ENCODE data around the gene ARSG. TPM values are rescaled to one million over a fixed set of nuclear protein-coding genes. Genes with fewer than 3 reads are reported as not detected.

Gene ARSG
- total and polyA plus RNA-seq, 2 of the 13 experiments (the other 11 are each of a cell fraction or from before 2014, with no cell fraction given) = 3.7 to 15.2 TPM

DNA sequence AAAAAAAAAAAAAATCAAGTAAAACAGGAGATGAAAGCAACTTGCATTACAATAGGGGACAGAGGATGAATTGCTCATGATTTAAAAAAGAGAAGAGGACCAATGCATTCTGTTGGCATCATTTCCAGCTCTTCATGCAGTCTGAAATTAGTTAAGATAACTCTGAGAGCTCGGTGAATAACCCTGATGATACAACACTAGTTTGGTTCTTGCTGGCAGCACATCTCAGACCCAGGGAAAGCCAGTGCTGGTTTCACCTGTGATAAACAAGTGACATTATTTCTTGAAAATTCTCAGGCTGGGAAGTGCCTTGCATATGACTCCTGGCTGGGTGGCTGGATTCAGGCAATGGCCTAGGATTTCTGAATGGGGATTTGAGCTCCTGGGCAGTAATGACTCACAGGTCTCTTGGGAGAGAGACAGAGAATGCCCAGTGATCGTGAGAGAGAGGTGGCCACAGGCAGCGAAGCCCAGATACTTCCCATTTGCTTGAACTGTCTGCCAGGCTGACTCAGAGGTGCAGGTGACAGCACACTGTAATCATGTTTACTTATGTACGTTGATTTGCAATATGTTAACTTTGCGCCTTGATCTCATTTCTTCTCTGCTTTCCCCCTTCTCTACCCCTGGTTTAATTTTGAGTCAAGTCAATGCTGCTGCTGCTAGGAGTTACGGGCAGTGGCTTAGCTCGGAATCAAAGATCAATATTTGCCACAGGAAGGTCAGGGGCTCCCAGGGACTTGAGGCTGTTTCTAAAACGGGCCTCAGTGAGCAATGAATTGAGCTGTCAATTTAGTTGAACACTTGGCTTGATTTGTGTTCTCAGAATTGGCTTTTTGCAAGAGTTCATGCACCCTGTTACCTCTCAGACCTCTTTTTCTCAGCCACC is 27.1 kb downstream of the ARSG start (continued):
- TF ChIP-seq TFE3 (CRISPR knock-in tag; IDR thresholded peaks at IDR 0.05) = peak; percentile 77
- TF ChIP-seq POGZ (CRISPR knock-in tag; IDR thresholded peaks at IDR 0.05) = 0 out of 2 replicates have a peak, but pooled peaks have one; percentile 25
- peak; percentile 45; the same call in 1 of the 2 replicates for TF ChIP-seq ZKSCAN8 (CRISPR knock-in tag; IDR thresholded peaks at IDR 0.05; ENCODE audit: borderline replicate concordance)
- TF ChIP-seq NR3C1 (CRISPR knock-in tag; IDR thresholded peaks at IDR 0.05) = no peak
- TF ChIP-seq SOX6 (IDR thresholded peaks at IDR 0.05) = no peak
- TF ChIP-seq SOX6 (CRISPR knock-in tag; IDR thresholded peaks at IDR 0.05) = peak; percentile 68; the same call in 1 of the 2 replicates
- peak; percentile 54; the same call in 1 of the 2 replicates for TF ChIP-seq SOX13 (IDR thresholded peaks at IDR 0.05)
- TF ChIP-seq SOX13 (CRISPR knock-in tag; conservative IDR thresholded peaks at IDR 0.05 in 1 of 2, IDR thresholded peaks at IDR 0.05 in 1 of 2) = peak in 1 of 2 experiments; percentile 74; a peak in 2 of 4 replicates
- TF ChIP-seq SIX4 (CRISPR knock-in tag; IDR thresholded peaks at IDR 0.05) = peak; percentile 42; the same call in 1 of the 2 replicates
- TF ChIP-seq, protein P1, sequence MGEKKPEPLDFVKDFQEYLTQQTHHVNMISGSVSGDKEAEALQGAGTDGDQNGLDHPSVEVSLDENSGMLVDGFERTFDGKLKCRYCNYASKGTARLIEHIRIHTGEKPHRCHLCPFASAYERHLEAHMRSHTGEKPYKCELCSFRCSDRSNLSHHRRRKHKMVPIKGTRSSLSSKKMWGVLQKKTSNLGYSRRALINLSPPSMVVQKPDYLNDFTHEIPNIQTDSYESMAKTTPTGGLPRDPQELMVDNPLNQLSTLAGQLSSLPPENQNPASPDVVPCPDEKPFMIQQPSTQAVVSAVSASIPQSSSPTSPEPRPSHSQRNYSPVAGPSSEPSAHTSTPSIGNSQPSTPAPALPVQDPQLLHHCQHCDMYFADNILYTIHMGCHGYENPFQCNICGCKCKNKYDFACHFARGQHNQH (CRISPR knock-in tag; IDR thresholded peaks at IDR 0.05) = peak; percentile 85
- TF ChIP-seq, protein P2, sequence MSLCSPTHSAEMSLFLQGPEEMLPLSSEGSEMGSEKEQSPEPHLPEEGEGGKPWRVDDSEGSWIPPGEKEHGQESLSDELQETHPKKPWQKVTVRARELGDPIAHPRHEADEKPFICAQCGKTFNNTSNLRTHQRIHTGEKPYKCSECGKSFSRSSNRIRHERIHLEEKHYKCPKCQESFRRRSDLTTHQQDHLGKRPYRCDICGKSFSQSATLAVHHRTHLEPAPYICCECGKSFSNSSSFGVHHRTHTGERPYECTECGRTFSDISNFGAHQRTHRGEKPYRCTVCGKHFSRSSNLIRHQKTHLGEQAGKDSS (CRISPR knock-in tag; IDR thresholded peaks at IDR 0.05; ENCODE audit: borderline replicate concordance, low read depth) = 0 out of 2 replicates have a peak, but pooled peaks have one; percentile 28
- peak; percentile 74; the same call in 1 of the 2 replicates for TF ChIP-seq ZNF12 (CRISPR knock-in tag; IDR thresholded peaks at IDR 0.05)
- TF ChIP-seq SKIL (CRISPR knock-in tag; IDR thresholded peaks at IDR 0.05; ENCODE audit: borderline replicate concordance) = peak; percentile 55; the same call in 1 of the 2 replicates
- TF ChIP-seq, protein P3, sequence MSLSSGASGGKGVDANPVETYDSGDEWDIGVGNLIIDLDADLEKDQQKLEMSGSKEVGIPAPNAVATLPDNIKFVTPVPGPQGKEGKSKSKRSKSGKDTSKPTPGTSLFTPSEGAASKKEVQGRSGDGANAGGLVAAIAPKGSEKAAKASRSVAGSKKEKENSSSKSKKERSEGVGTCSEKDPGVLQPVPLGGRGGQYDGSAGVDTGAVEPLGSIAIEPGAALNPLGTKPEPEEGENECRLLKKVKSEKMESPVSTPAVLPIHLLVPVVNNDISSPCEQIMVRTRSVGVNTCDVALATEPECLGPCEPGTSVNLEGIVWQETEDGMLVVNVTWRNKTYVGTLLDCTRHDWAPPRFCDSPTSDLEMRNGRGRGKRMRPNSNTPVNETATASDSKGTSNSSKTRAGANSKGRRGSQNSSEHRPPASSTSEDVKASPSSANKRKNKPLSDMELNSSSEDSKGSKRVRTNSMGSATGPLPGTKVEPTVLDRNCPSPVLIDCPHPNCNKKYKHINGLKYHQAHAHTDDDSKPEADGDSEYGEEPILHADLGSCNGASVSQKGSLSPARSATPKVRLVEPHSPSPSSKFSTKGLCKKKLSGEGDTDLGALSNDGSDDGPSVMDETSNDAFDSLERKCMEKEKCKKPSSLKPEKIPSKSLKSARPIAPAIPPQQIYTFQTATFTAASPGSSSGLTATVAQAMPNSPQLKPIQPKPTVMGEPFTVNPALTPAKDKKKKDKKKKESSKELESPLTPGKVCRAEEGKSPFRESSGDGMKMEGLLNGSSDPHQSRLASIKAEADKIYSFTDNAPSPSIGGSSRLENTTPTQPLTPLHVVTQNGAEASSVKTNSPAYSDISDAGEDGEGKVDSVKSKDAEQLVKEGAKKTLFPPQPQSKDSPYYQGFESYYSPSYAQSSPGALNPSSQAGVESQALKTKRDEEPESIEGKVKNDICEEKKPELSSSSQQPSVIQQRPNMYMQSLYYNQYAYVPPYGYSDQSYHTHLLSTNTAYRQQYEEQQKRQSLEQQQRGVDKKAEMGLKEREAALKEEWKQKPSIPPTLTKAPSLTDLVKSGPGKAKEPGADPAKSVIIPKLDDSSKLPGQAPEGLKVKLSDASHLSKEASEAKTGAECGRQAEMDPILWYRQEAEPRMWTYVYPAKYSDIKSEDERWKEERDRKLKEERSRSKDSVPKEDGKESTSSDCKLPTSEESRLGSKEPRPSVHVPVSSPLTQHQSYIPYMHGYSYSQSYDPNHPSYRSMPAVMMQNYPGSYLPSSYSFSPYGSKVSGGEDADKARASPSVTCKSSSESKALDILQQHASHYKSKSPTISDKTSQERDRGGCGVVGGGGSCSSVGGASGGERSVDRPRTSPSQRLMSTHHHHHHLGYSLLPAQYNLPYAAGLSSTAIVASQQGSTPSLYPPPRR (CRISPR knock-in tag; IDR thresholded peaks at IDR 0.05; ENCODE audit: borderline replicate concordance) = peak; percentile 55; the same call in 1 of the 2 replicates
- no peak for TF ChIP-seq ZNF234 (CRISPR knock-in tag; conservative IDR thresholded peaks at IDR 0.05)
